ENCODE results near the gene SRPRB.

SRPRB gene

GRCh38 chr3:133828576-133829309 lies 23.1 kb downstream of the SRPRB start:
- DNase-seq, result no peak

- no peak for DNase-seq
Observed at GRCh38 chr3:133829310-133829707, 23.7 kb downstream of the SRPRB start.

- no peak for DNase-seq
Observed at GRCh38 chr3:133830071-133830470, 24.5 kb downstream of the SRPRB start.

- DNase-seq, result no peak
Observed at GRCh38 chr3:133831966-133832801, 26.6 kb downstream of the SRPRB start.

- no peak for DNase-seq
Observed at GRCh38 chr3:133832802-133833144, 27.2 kb downstream of the SRPRB start.

GRCh38 chr3:133833267-133833666 lies 27.7 kb downstream of the SRPRB start:
- DNase-seq, result no peak

GRCh38 chr3:133833880-133834620 lies 28.4 kb downstream of the SRPRB start:
- no peak for DNase-seq

GRCh38 chr3:133834621-133835417 lies 29.2 kb downstream of the SRPRB start:
- DNase-seq, result no peak

- no peak for DNase-seq
Observed at GRCh38 chr3:133835418-133835743, 29.8 kb downstream of the SRPRB start.

- no peak for DNase-seq
Observed at GRCh38 chr3:133835961-133836360, 30.3 kb downstream of the SRPRB start.

- DNase-seq, result no peak
Observed at GRCh38 chr3:133836497-133837158, 31.0 kb downstream of the SRPRB start.

- DNase-seq, result no peak
Observed at GRCh38 chr3:133837487-133838295, 32.1 kb downstream of the SRPRB start.

GRCh38 chr3:133838296-133838789 lies 32.7 kb downstream of the SRPRB start:
- no peak for DNase-seq

- no peak for DNase-seq
Observed at GRCh38 chr3:133838916-133839800, 33.5 kb downstream of the SRPRB start.

GRCh38 chr3:133840055-133840737 lies 34.6 kb downstream of the SRPRB start:
- peak; percentile 51 for DNase-seq

GRCh38 chr3:133840767-133841166 lies 35.2 kb downstream of the SRPRB start:
- DNase-seq, result peak; percentile 51

- DNase-seq, result no peak
Observed at GRCh38 chr3:133841196-133841595, 35.6 kb downstream of the SRPRB start.

- DNase-seq, result no peak
Observed at GRCh38 chr3:133842158-133842557, 36.5 kb downstream of the SRPRB start.

- DNase-seq, result no peak
Observed at GRCh38 chr3:133843634-133844033, 38.0 kb downstream of the SRPRB start.

GRCh38 chr3:133845127-133845526 lies 39.5 kb downstream of the SRPRB start:
- no peak for DNase-seq
